ENCODE measurements around the gene PUS1.

GRCh38 chr12:131919051-131919347 is 10.1 kb upstream of the PUS1 start:
- TF ChIP-seq CTCF (IDR thresholded peaks at IDR 0.05) (no peak), POLR2A (IDR thresholded peaks at IDR 0.05) (no peak), EP300 (IDR thresholded peaks at IDR 0.05) (no peak)
